ENCODE measurements around the gene GATD1.

The GATD1 gene

DNA sequence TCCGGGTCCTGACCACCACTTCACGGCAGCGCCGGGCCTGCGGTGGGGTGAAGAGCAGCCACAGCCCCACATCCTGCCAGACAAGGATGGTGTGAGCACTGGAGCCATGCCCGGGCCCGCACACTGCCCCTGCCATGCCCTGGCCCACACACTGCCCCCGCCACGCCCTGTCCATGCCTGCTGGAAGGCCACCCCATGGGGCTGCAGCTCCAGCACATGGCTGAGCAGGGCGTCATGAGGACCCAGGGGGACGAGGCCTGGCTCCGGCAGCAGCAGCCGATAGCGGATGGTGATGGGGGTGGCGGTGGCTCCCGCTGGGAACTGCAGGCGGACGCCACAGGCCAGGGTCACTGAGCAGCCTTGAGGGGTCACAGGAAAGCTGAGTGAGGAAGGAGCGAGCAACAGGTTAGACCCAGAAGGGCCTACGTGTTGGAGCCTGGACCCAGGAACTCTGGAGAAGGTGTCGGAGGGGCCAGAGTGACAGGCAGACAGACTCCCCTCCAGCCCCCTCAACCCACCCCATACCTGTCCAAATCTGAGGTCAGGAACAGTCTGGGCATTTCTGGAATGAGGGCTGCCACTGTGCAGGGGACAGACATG, 24.8 kb upstream of the GATD1 start:
- no peak overlapping the region for H3K4me3 Mint-ChIP-seq
- no peaks in the 10 kb centered on the region for H3K9me3 Mint-ChIP-seq
- no peaks in the 10 kb centered on the region for H3K27me3 Mint-ChIP-seq (ENCODE audit: low read depth, poor library complexity)
- TF ChIP-seq, protein P1, sequence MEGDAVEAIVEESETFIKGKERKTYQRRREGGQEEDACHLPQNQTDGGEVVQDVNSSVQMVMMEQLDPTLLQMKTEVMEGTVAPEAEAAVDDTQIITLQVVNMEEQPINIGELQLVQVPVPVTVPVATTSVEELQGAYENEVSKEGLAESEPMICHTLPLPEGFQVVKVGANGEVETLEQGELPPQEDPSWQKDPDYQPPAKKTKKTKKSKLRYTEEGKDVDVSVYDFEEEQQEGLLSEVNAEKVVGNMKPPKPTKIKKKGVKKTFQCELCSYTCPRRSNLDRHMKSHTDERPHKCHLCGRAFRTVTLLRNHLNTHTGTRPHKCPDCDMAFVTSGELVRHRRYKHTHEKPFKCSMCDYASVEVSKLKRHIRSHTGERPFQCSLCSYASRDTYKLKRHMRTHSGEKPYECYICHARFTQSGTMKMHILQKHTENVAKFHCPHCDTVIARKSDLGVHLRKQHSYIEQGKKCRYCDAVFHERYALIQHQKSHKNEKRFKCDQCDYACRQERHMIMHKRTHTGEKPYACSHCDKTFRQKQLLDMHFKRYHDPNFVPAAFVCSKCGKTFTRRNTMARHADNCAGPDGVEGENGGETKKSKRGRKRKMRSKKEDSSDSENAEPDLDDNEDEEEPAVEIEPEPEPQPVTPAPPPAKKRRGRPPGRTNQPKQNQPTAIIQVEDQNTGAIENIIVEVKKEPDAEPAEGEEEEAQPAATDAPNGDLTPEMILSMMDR (IDR thresholded peaks at IDR 0.05) = no peak
- DNase-seq = no peak
- H3K4me1 Mint-ChIP-seq = peaks cover 6% of the 10 kb centered on the region
- no peaks in the 10 kb centered on the region for H3K36me3 Mint-ChIP-seq (ENCODE audit: low read depth)
- H3K27ac Mint-ChIP-seq = no peak overlapping the region

DNA sequence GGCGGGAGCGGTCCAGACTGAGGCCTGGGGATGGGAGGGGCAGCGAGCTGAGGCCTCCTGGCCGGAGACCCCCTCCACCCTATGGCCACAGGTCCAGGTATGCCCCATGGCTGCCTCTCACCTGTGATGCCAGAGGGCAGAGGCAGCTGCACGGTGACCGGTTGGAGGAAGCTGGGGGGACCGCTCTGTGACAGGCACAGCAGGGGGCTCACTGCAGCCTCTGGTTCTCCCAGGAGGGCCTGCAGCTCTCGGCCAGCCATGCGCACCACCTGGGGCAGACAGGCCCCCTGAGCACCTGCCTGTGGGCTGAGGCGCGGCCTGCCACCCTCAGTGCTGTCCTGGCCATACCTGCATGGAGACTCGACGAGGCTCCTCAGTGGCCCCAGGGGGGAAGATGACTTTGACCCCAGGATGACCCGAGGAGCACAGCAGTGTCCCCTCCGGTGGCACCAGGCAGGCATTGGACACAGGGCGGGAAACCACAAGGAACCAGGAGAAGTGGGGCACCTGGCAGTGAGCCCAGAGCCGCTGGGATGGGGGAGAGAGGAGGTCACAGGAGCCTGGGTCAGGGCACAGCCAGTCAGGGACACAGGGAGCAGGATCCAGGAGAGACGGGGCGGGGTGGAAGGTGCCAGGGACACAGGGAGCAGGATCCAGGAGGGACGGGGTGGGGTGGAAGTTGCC, 24.0 kb upstream of the GATD1 start:
- Mint-ChIP-seq H3K4me3 (no peak overlapping the region), H3K4me1 (peaks cover 12% of the 10 kb centered on the region), H3K27me3 (ENCODE audit: low read depth, poor library complexity) (no peaks in the 10 kb centered on the region), H3K36me3 (ENCODE audit: low read depth) (no peaks in the 10 kb centered on the region), H3K27ac (no peak overlapping the region), H3K9me3 (no peaks in the 10 kb centered on the region)
- DNase-seq = no peak
- TF ChIP-seq, protein P1 (IDR thresholded peaks at IDR 0.05) = no peak

DNA sequence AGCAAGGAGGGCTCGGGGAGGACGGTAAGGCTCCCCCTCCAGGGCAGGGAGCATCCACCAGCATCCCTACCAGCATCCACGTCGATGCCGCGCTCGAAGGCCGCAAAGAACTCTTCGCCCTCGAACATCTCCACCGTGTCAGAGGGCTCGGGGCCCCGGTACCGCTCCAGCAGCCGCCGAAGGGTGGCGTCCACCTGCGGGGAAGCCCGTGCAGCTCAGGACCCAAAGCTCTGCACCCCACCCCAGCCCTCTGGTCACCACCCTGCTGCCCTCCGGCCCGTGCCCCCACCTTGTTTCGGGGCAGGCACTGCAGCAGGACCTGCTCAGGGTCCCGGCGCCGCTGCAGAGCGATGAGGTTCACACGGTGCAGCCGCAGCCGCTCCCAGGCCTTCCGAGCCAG, 23.2 kb upstream of the GATD1 start:
- TF ChIP-seq, protein P1 (IDR thresholded peaks at IDR 0.05) = no peak
- H3K4me3 Mint-ChIP-seq = no peak overlapping the region
- H3K27ac Mint-ChIP-seq = no peak overlapping the region
- H3K9me3 Mint-ChIP-seq = no peaks in the 10 kb centered on the region
- H3K36me3 Mint-ChIP-seq (ENCODE audit: low read depth) = no peaks in the 10 kb centered on the region
- peaks cover 16% of the 10 kb centered on the region for H3K4me1 Mint-ChIP-seq
- DNase-seq = no peak
- no peaks in the 10 kb centered on the region for H3K27me3 Mint-ChIP-seq (ENCODE audit: low read depth, poor library complexity)

DNA sequence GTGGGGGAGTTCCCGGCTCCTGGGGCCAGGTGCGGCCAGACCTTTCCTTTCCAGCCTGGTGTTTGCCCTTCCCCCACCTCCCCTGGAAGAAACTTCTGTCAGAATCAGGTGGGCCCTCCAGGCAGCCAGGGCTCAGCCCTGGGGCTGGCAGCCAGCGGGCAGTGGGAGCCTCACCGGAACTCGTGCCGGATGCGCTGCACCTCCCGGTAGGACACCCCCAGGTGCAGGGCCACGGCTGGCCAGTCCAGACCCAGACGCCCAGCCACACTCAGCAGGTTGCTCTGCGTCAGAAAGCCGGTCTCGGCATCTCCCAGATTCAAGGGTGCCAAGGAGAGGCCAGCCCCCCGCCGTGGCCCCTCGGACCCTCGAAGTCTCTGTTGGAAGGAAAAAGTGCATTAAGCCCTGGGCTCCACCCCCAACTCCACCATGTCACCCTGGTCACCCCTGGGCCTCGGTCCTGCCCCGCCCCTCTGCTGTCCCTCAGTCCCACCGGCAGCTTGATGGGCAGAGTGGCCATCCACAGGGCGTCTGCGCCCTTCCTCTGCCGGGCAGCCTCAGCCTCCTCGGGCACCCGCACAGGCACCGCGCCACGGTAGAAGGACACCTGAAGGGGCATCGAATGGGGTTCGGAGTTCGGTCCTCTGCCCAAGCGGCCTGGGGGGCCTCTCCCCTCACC, 22.5 kb upstream of the GATD1 start:
- no peak for DNase-seq
- Mint-ChIP-seq H3K27ac (no peak overlapping the region), H3K4me1 (peaks cover 16% of the 10 kb centered on the region), H3K4me3 (no peak overlapping the region), H3K36me3 (ENCODE audit: low read depth) (no peaks in the 10 kb centered on the region), H3K27me3 (ENCODE audit: low read depth, poor library complexity) (no peaks in the 10 kb centered on the region), H3K9me3 (no peaks in the 10 kb centered on the region)
- TF ChIP-seq, protein P1 (IDR thresholded peaks at IDR 0.05) = no peak

DNA sequence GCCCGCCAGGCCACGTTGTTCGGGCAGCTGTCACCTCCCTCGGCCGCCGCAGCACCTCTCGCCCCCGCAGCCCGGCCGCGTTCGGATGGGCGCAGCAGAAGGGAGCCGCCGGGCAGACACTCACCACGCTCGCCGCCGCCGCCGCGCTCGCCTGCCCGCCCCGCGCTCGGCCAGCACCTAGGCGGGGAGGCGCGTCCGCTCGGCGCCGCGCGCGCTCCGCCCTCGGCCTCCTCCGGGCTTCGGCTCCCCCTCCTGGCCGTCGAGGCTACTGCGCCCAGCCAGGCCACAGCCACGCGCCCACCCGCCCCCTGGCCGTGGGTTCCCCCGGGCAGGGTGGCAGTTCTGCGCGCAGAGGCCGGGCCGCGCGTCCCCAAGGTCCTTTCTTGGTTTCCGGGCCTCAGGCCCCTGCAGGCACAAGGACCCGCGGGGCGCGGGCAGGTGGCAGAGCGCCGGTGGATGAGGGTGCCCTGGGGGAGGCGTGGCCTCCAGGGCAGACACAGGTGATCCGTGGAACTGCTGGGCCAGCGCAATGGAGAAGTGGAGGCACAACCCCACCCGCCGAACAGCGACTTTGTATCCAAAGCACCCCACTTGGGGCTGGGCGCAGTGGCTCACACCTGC, 20.9 kb upstream of the GATD1 start, which contains the start of gene SLC25A22:
TSS of gene SLC25A22 (minus strand) at position 189 of the 621 bp plus-strand sequence. CDS start 3,275 bp downstream, outside the sequence.
- DNase-seq = peak; percentile 94
- H3K27me3 Mint-ChIP-seq (ENCODE audit: low read depth, poor library complexity) = no peaks in the 10 kb centered on the region
- H3K36me3 Mint-ChIP-seq (ENCODE audit: low read depth) = no peaks in the 10 kb centered on the region
- H3K9me3 Mint-ChIP-seq = no peaks in the 10 kb centered on the region
- TF ChIP-seq, protein P1 (IDR thresholded peaks at IDR 0.05) = peak; percentile 60
- H3K27ac Mint-ChIP-seq = peak within 1 kb of the TSS; percentile 71
- H3K4me1 Mint-ChIP-seq = peaks cover 16% of the 10 kb centered on the region
- H3K4me3 Mint-ChIP-seq = peak within 1 kb of the TSS; percentile 86

All from nephron progenitor cell (in vitro differentiated cells).